Peyer's patch (tissue), 4 donors: Measurements from ENCODE around the gene PRR5.

Experiments
- CTCF ChIP-seq, 6 experiments: fragments of 450-650 bp in 4 of 6; fragments of 200-600 bp in 2 of 6; sonication (generic) in 1 of 6; IDR thresholded peaks; one replicate each; pipeline ENCODE4 v1.5.1; 2017 to 2019; ENCODE audit warnings: antibody characterized with exemption in 6 of 6, mild to moderate bottlenecking in 3 of 6, moderate library complexity in 1 of 6
- POLR2A ChIP-seq, 2 donors: fragments of 450-650 bp; IDR thresholded peaks; one replicate each; pipeline ENCODE4 v1.5.1; 2017; ENCODE audit warnings: antibody characterized with exemption in 2 of 2, mild to moderate bottlenecking in 2 of 2, moderate library complexity in 2 of 2

GRCh38 chr22:44709881-44710392, 7.9 kb downstream of the PRR5 start:
- no peak for TF ChIP-seq CTCF (IDR thresholded peaks at IDR 0.05)
- no peak for TF ChIP-seq POLR2A (IDR thresholded peaks at IDR 0.05)
